ENCODE measurements around the gene CHD2.

GRCh38 chr15:92897620-92898019, 2.5 kb upstream of the CHD2 start:
- TF ChIP-seq CTCF (IDR thresholded peaks at IDR 0.05) (no peak), POLR2AphosphoS5 (IDR thresholded peaks at IDR 0.05; ENCODE audit: insufficient read depth in 1 of 2, low read depth in 1 of 2) (no peak)
